ENCODE results near the gene STXBP3. TPM values are rescaled to one million over a fixed set of nuclear protein-coding genes. Genes with fewer than 3 reads are reported as not detected.
A peak's percentile ranks its signal among the peaks of the same experiment; 100 is the strongest.

The STXBP3 gene
- total RNA-seq, 6 experiments from 2014 or later = 42.2 to 44.6 (median 43.5) TPM

DNA sequence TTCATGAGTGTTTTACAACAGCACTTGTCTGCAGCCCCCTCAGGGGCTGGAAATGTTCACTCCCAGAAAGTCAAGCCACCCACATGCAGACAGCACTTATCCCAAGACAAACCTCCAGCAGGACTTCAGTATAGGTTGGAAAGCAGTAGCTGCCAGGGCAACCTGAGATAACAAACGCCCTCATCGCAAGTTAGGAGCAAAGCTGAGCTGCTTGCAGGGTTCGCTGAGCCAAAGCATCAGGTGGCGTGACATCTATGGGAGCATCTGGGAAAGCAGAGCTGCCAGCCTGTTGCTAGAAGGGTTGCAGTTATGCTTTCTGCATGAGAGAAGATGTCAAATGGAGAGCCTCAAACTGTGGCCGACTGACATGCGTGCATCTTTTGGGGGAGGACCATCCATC is 4.2 kb upstream of the STXBP3 start:
- Mint-ChIP-seq H3K27me3 (ENCODE audit: insufficient read depth) (peaks cover 1% of the 10 kb centered on the region), H3K4me1 (ENCODE audit: low read depth) (peaks cover under 1% of the 10 kb centered on the region), H3K9me3 (no peaks in the 10 kb centered on the region), H3K4me3 (no peak overlapping the region), H3K36me3 (ENCODE audit: low read depth) (peaks cover 8% of the 10 kb centered on the region; the same call in 1 of the 2 replicates), H3K27ac (no peak overlapping the region)
- DNase-seq = no peak
- TF ChIP-seq, protein P1, sequence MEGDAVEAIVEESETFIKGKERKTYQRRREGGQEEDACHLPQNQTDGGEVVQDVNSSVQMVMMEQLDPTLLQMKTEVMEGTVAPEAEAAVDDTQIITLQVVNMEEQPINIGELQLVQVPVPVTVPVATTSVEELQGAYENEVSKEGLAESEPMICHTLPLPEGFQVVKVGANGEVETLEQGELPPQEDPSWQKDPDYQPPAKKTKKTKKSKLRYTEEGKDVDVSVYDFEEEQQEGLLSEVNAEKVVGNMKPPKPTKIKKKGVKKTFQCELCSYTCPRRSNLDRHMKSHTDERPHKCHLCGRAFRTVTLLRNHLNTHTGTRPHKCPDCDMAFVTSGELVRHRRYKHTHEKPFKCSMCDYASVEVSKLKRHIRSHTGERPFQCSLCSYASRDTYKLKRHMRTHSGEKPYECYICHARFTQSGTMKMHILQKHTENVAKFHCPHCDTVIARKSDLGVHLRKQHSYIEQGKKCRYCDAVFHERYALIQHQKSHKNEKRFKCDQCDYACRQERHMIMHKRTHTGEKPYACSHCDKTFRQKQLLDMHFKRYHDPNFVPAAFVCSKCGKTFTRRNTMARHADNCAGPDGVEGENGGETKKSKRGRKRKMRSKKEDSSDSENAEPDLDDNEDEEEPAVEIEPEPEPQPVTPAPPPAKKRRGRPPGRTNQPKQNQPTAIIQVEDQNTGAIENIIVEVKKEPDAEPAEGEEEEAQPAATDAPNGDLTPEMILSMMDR (IDR thresholded peaks at IDR 0.05) = no peak

DNA sequence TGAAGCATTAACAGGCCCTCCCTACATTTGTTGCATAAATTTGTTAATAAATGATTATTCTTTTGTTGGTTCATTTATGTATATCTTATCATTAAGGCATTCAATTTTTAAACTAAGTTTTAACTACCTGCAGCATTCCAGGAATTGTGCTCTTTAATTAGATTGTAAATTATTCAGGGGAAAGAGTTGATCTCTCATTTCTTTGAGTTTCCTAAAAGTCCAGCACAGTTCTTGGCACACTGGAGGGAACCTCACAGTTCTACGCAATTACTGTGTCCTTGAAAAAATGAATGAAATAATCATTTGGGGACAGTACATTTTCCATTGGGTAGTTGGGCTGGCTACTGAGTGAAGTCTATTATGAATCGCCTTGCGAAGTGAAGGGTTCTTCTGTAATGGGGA is 493 bp upstream of the STXBP3 start:
- Mint-ChIP-seq H3K27me3 (ENCODE audit: insufficient read depth) (no peaks in the 10 kb centered on the region; the same call in 1 of the 2 replicates), H3K4me1 (ENCODE audit: low read depth) (peaks cover 30% of the 10 kb centered on the region), H3K9me3 (no peaks in the 10 kb centered on the region), H3K36me3 (ENCODE audit: low read depth) (peaks cover 16% of the 10 kb centered on the region), H3K27ac (peak overlapping the region; percentile 99), H3K4me3 (peak overlapping the region; percentile 99)
- no peak for DNase-seq
- TF ChIP-seq, protein P1 (IDR thresholded peaks at IDR 0.05) = no peak

DNA sequence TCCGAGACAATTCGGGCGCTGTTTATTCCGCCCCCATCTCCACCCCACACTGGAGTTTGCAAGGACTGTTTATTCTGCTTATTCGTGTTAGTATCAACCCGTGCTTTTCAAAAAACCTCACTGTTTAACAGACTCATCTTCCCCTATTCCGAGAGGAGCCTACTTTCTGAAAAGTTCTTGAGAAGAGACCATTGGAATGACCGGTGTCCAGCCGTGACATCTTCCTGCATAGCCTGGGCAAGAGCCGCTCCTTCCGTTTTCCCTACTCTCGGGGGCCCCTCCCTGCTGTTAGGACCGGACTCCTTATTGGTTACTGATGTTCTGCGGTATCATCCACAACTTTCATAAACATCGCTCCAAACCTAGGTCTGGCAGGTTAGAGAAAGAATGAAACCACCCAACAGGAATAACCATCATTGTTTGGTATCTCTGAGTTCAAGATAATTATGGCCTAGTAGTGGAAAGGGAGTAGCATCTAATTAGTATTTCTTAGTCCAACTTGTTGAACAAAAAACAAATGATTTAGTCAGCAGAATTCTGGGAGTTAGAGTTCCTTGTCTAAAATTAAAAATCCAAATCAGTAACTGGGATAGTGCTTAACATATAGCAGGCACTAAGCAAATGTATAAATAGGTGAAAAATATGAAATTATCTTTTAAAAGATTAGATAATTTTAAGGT is 837 bp downstream of the STXBP3 start:
- H3K27ac Mint-ChIP-seq = peak overlapping the region; percentile 99
- no peaks in the 10 kb centered on the region for H3K9me3 Mint-ChIP-seq

DNA sequence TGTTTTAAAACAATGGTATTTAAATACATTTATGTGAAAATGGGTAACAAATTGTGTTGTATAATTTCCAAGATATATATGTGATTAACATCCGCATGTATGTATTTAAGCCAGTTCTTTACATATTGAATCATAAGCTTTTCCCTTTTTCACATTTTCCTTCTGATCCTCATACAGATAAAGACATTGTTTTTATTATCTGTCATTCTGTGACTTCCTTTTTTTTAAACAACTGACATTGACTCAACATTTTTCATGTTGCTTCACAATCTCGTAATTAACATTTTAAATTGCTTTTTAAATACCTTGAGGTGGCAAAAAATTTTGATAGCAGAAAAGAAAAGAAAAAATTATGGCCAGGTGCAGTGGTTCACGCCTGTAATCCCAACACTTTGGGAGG is 1.4 kb downstream of the STXBP3 start:
- H3K9me3 Mint-ChIP-seq = no peaks in the 10 kb centered on the region
- H3K4me3 Mint-ChIP-seq = peak overlapping the region; percentile 99
- peaks cover 20% of the 10 kb centered on the region for H3K36me3 Mint-ChIP-seq (ENCODE audit: low read depth)
- peak overlapping the region; percentile 74 for H3K27ac Mint-ChIP-seq
- peaks cover 33% of the 10 kb centered on the region for H3K4me1 Mint-ChIP-seq (ENCODE audit: low read depth)
- H3K27me3 Mint-ChIP-seq (ENCODE audit: insufficient read depth) = no peaks in the 10 kb centered on the region; the same call in 1 of the 2 replicates
- TF ChIP-seq, protein P1 (IDR thresholded peaks at IDR 0.05) = no peak
- no peak for DNase-seq

More for the DNA sequence above, 837 bp downstream of the STXBP3 start:
- Mint-ChIP-seq H3K27me3 (ENCODE audit: insufficient read depth) (no peaks in the 10 kb centered on the region; the same call in 1 of the 2 replicates), H3K4me1 (ENCODE audit: low read depth) (peaks cover 33% of the 10 kb centered on the region), H3K36me3 (ENCODE audit: low read depth) (peaks cover 16% of the 10 kb centered on the region), H3K4me3 (peak overlapping the region; percentile 99)
- TF ChIP-seq, protein P1 (IDR thresholded peaks at IDR 0.05) = no peak
- DNase-seq = peak; percentile 84

DNA sequence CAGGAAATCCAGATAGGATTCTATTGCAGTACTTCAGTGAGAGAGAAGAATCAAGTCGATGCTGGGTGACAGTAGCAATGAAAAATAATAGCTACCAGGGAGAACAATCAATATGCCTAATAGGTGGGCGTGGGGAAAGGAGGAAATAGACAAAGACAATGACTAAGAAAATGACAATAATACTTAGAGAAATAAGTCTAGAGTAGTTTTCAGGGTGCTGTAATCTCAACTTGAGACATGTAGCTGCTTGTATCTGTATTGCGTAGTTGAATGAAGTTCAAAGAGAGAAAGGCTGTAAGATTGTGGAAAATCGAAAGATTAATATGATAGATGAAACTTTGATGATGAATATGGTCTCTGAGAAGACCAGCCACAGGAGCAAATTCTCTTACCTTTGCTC is 2.6 kb downstream of the STXBP3 start:
- peaks cover 23% of the 10 kb centered on the region for H3K36me3 Mint-ChIP-seq (ENCODE audit: low read depth)
- DNase-seq = no peak
- peaks cover 33% of the 10 kb centered on the region for H3K4me1 Mint-ChIP-seq (ENCODE audit: low read depth)
- TF ChIP-seq, protein P1 (IDR thresholded peaks at IDR 0.05) = no peak
- H3K9me3 Mint-ChIP-seq = no peaks in the 10 kb centered on the region
- H3K4me3 Mint-ChIP-seq = peak overlapping the region; percentile 4; the same call in 1 of the 2 replicates
- peak overlapping the region; percentile 19 for H3K27ac Mint-ChIP-seq
- no peaks in the 10 kb centered on the region; the same call in 1 of the 2 replicates for H3K27me3 Mint-ChIP-seq (ENCODE audit: insufficient read depth)

Measured in HFFc6 (cell line).